Smooth muscle cell (in vitro differentiated cells): ENCODE data around the gene IRF7. TPM values are rescaled to one million over a fixed set of nuclear protein-coding genes. Genes with fewer than 3 reads are reported as not detected.

Experiments
- DNase-seq: peaks from one replicate; lab custom pipeline; 2025; ENCODE audit not compliant: unreplicated experiment; lab: John Stamatoyannopoulos, UW
- H2AFZ ChIP-seq: fragments of 200-600 bp; sonication (generic); 2 replicates; pipeline ENCODE4 v1.6.0; 2016; ENCODE audit warnings: antibody characterized with exemption, low read depth, mild to moderate bottlenecking
- H3F3A ChIP-seq: fragments of 200-600 bp; sonication (generic); 2 replicates; pipeline ENCODE4 v1.6.0; 2017; ENCODE audit warnings: antibody characterized with exemption, low read depth
- H3K27ac ChIP-seq: fragments of 200-600 bp; sonication (generic); 2 replicates; pipeline ENCODE4 v1.5.1; 2016; ENCODE audit warnings: low read depth, mild to moderate bottlenecking
- H3K27me3 ChIP-seq: fragments of 200-600 bp; sonication (generic); 2 replicates; pipeline ENCODE4 v1.6.1; 2016; ENCODE audit warnings: low read depth, mild to moderate bottlenecking
- H3K36me3 ChIP-seq: fragments of 200-600 bp; sonication (generic); 2 replicates; pipeline ENCODE4 v1.5.1; 2016; ENCODE audit warnings: low read depth
- H3K4me1 ChIP-seq: fragments of 200-600 bp; sonication (generic); 2 replicates; pipeline ENCODE4 v1.5.1; 2016; ENCODE audit warnings: low read depth
- H3K4me2 ChIP-seq: fragments of 200-600 bp; sonication (generic); 2 replicates; pipeline ENCODE4 v1.6.0; 2016; ENCODE audit warnings: mild to moderate bottlenecking
- H3K4me3 ChIP-seq: fragments of 200-600 bp; sonication (generic); 2 replicates; pipeline ENCODE4 v1.5.1; 2016; ENCODE audit warnings: mild to moderate bottlenecking
- H3K79me2 ChIP-seq: fragments of 200-600 bp; sonication (generic); 2 replicates; pipeline ENCODE4 v1.6.0; 2016; ENCODE audit warnings: low read depth, mild to moderate bottlenecking
- H3K9ac ChIP-seq: fragments of 200-600 bp; sonication (generic); 2 replicates; pipeline ENCODE4 v1.6.0; 2016; ENCODE audit warnings: low read depth
- H3K9me3 ChIP-seq: fragments of 200-600 bp; sonication (generic); replicated peaks from 2 replicates; pipeline ENCODE4 v1.5.1; 2016; ENCODE audit warnings: low read depth
- H4K20me1 ChIP-seq: fragments of 200-600 bp; sonication (generic); 2 replicates; pipeline ENCODE4 v1.6.0; 2016; ENCODE audit warnings: low read depth
- CTCF ChIP-seq: fragments of 200-600 bp; sonication (generic); IDR thresholded peaks from 2 replicates; pipeline ENCODE4 v1.5.1; 2017; ENCODE audit warnings: borderline replicate concordance, mild to moderate bottlenecking, antibody characterized with exemption; ENCODE audit not compliant: insufficient read depth, poor library complexity, severe bottlenecking
- whole genome bisulfite sequencing: methylation state at CpG from one replicate; pipeline ENCODE4 v1.1.7; 2016; ENCODE audit warnings: low lambda C conversion rate; 5-methylcytosine and 5-hydroxymethylcytosine counted together
- polyA plus RNA-seq: library from polyadenylated mRNA; unstranded; fragments of >200 nt; fragmentation: Nextera tagmentation; extraction: Ambion mirVana; gene quantifications from 2 replicates; pipeline ENCODE4 v1.2.1, GENCODE V29; 2016
- total RNA-seq: library from RNA; depleted of rRNA; stranded (reverse); fragments of >200 nt; gene quantifications from 2 replicates; pipeline ENCODE4 v1.2.3, GENCODE V29; 2014

IRF7 gene
- total RNA-seq (7.1 and 11.1 TPM in 2 replicates), polyA plus RNA-seq (12.7 and 14.3 TPM in 2 replicates)

GRCh38 chr11:615504-616319, at the start of gene IRF7:
IRF7 (minus strand) TSS chr11:615950; CDS start chr11:615364, 586 bp downstream.
- Histone ChIP-seq H3K9ac (peak within 1 kb of the TSS; percentile 85), H3K9me3 (no peaks in the 10 kb centered on the region), H3K4me3 (peak within 1 kb of the TSS; percentile 82), H3K4me1 (peaks cover 7% of the 10 kb centered on the region), H3K27me3 (no peaks in the 10 kb centered on the region), H3K79me2 (no peaks in the 10 kb centered on the region), H3K27ac (peak within 1 kb of the TSS; percentile 85), H3F3A (peaks cover 14% of the 10 kb centered on the region), H4K20me1 (peaks cover 48% of the 10 kb centered on the region), H2AFZ (no peak within 1 kb of the TSS), H3K36me3 (no peaks in the 10 kb centered on the region), H3K4me2 (peak within 1 kb of the TSS; percentile 87)
- 8% methylated on average over 63 of the region's 66 CpGs for WGBS
- DNase-seq, result peak; percentile 93
- TF ChIP-seq CTCF, result no peak

GRCh38 chr11:665062-665703, 49.4 kb upstream of the IRF7 start:
- Histone ChIP-seq H4K20me1 (peaks cover 50% of the 10 kb centered on the region), H3K4me2 (peak overlapping the region; percentile 18), H3K9ac (no peak overlapping the region), H3F3A (no peaks in the 10 kb centered on the region), H3K27me3 (no peaks in the 10 kb centered on the region), H3K79me2 (no peaks in the 10 kb centered on the region), H3K27ac (no peak overlapping the region), H3K9me3 (no peaks in the 10 kb centered on the region), H3K4me1 (no peaks in the 10 kb centered on the region), H3K4me3 (no peak overlapping the region), H2AFZ (no peak overlapping the region), H3K36me3 (no peaks in the 10 kb centered on the region)
- DNase-seq, result no peak
- 75% methylated on average over 14 of the region's 15 CpGs for WGBS
- TF ChIP-seq CTCF, result no peak

- DNase-seq, result no peak
- Histone ChIP-seq H3K79me2 (no peaks in the 10 kb centered on the region), H3K9ac (no peak overlapping the region), H3K27me3 (no peaks in the 10 kb centered on the region), H3F3A (no peaks in the 10 kb centered on the region), H3K9me3 (no peaks in the 10 kb centered on the region), H4K20me1 (peaks cover 57% of the 10 kb centered on the region), H3K27ac (no peak overlapping the region), H3K4me2 (no peak overlapping the region), H3K36me3 (no peaks in the 10 kb centered on the region), H3K4me3 (no peak overlapping the region), H2AFZ (no peak overlapping the region), H3K4me1 (no peaks in the 10 kb centered on the region)
- WGBS, result 81% methylated on average over 15 of the region's 15 CpGs
- peak; percentile 58 for TF ChIP-seq CTCF
Measured at GRCh38 chr11:662689-663274, 47.0 kb upstream of the IRF7 start.
